Aorta (tissue), 5 donors: ENCODE measurements around the gene KLK14. TPM values are rescaled to one million over a fixed set of nuclear protein-coding genes. Genes with fewer than 3 reads are reported as not detected.

Experiments used
- ATAC-seq: fragments of 200-7000 bp; cut with Tn5 transposase; one replicate; pipeline ENCODE4 v1.9.1; 2022; ENCODE audit warnings: moderate library complexity; ENCODE audit not compliant: low FRiP score
- DNase-seq, 2 donors: peaks; one replicate each; pipeline ENCODE4 v3.0.0-alpha.2; 2020
- H3K27ac ChIP-seq, 2 donors: one replicate each; pipeline ENCODE4 v1.5.1; 2013; ENCODE audit warnings: low read length in 2 of 2, mild to moderate bottlenecking in 2 of 2, moderate library complexity in 2 of 2, control low read depth in 1 of 2, inconsistent platforms in 1 of 2, low read depth in 1 of 2
- H3K27me3 ChIP-seq, 2 donors: one replicate each; pipeline ENCODE4 v1.6.1; 2013; ENCODE audit warnings: control low read depth in 1 of 2, low read length in 1 of 2, mild to moderate bottlenecking in 1 of 2, moderate library complexity in 1 of 2; ENCODE audit not compliant: insufficient read depth in 2 of 2, control insufficient read depth in 1 of 2
- H3K36me3 ChIP-seq, 2 donors: one replicate each; pipeline ENCODE4 v1.6.1; 2013; ENCODE audit warnings: control low read depth in 1 of 2, low read length in 1 of 2, mild to moderate bottlenecking in 1 of 2; ENCODE audit not compliant: insufficient read depth in 2 of 2, control insufficient read depth in 1 of 2
- H3K4me1 ChIP-seq, 2 donors: one replicate each; pipeline ENCODE4 v1.6.1; 2013; ENCODE audit warnings: low read length in 2 of 2, control low read depth in 1 of 2, mild to moderate bottlenecking in 1 of 2, moderate library complexity in 1 of 2; ENCODE audit not compliant: insufficient read depth in 2 of 2, control insufficient read depth in 1 of 2
- H3K4me3 ChIP-seq, 2 donors: one replicate each; pipeline ENCODE4 v1.5.1; 2013; ENCODE audit warnings: low read length in 2 of 2, control low read depth in 1 of 2, mild to moderate bottlenecking in 1 of 2
- H3K9me3 ChIP-seq: one replicate; pipeline ENCODE4 v1.6.1; 2013; ENCODE audit warnings: mild to moderate bottlenecking, low read length; ENCODE audit not compliant: control insufficient read depth
- WGBS, 2 donors: extraction: QIAGEN DNeasy Blood & Tissue Kit; methylation state at CpG; one replicate each; pipeline ENCODE4 v1.1.7; 2013; 5-methylcytosine and 5-hydroxymethylcytosine counted together
- intact Hi-C, 2 donors: fragments of 100-400 bp; cut with DNase I; formaldehyde crosslinking; loops; one replicate each; pipeline versions ENCODE4 v1.14.2 to v1.15.0; 2022
- polyA plus RNA-seq, 2 donors: library from polyadenylated mRNA; stranded (reverse); fragments of 200-250 nt; gene quantifications; one replicate each; pipeline ENCODE4 v1.2.3, GENCODE V29; 2013
- total RNA-seq, 2 donors: library from RNA; stranded (reverse); fragmentation: NEBNext Ultra II Directional; extraction: Animal tissue kit (Norgen Biotek cat#: 25700); gene quantifications; one replicate each; pipeline ENCODE4 v1.2.1, GENCODE V29; 2021
- donor health status: healthy with polysubstance abuse.
- donor health status: Bipolar disorder and iron deficiency.
- donor health status: DM: no; HTN: no; CAD: no.
- donor health status: DM: no; HTN: no; CAD: no.
- donor health status: DM: yes; HTN: yes; CAD: no.

The KLK14 gene
- total and polyA plus RNA-seq, 4 donors = 0.10 to 0.71 (median 0.57) TPM; not detected in 1

DNA sequence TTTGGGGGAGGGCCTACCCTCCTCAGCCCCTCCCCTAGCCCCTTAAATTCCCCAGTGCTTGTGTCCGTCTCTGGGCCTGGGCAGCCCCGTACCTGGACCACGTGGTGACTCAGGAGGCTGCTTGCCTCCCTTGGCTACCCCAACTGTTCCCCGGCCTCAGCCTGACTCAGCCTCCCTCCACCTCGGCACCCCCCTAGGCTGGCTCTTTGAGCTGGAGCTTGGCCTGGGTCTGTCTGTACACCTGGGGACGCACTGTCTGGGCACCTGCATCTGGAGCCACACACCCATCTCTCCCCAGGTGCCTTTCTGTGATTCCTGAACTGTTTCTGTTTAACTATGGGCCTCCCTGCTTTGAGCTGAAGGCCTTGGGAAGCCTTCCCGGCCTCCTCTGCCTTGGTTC is 1.8 kb upstream of the KLK14 start:
- no peaks in the 10 kb centered on the region for H3K27me3 ChIP-seq
- no peak overlapping the region for H3K4me3 ChIP-seq
- peak in 1 of 2 donors; percentile 60 for DNase-seq
- no peak overlapping the region for H3K27ac ChIP-seq
- no peaks in the 10 kb centered on the region for H3K36me3 ChIP-seq
- ATAC-seq = no peak
- no peaks in the 10 kb centered on the region for H3K4me1 ChIP-seq
- 68 to 69% methylated on average over 7 of the region's 7 CpGs for WGBS, 2 donors
- intact Hi-C loops = no loop called here
- no peaks in the 10 kb centered on the region for H3K9me3 ChIP-seq

DNA sequence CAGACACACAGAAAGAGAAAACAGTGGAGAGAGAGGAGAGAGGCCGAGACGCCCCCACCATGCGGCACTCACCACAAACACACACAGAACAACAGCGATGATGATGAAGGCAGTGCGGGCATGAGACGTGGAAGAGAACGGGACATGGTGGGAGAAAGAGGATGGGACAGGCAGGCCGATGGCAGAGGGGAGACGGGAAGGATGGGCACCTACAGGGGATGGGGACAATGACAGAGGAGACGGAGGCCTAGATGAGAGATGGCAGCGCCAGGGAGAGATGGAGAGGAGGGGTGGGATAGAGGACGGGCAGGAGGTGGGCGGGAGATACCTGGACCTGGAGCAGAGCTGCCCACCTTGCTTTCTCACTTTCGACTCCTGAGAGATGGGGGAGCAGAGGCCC is 1.1 kb upstream of the KLK14 start:
- no peaks in the 10 kb centered on the region for H3K9me3 ChIP-seq
- intact Hi-C loops = no loop called here
- H3K27me3 ChIP-seq = no peaks in the 10 kb centered on the region
- no peaks in the 10 kb centered on the region for H3K36me3 ChIP-seq
- 72% methylated on average over 14 of the region's 14 CpGs for WGBS, 2 donors
- no peak overlapping the region for H3K4me3 ChIP-seq
- H3K27ac ChIP-seq = no peak overlapping the region
- ATAC-seq (no peak), DNase-seq (peak in 1 of 2 donors; percentile 37)
- no peaks in the 10 kb centered on the region for H3K4me1 ChIP-seq

DNA sequence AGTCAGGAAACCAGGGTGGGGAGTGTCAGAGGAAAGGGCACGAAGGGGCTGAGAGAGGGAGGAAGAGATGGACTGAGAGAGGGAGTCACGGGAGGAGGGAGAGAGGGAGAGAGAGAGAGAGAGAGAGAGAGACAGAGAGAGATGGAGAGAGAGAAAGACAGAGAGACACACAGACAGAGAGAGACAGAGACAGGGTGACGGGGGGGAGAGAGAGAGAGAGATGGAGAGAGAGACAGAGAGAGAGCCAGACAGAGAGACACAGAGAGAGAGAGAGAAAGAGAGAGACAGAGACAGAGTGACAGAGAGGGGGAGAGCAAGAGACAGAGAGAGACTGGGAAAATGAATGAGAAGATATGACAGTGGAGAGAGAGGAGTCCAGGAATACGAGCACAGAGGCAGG is 494 bp upstream of the KLK14 start:
- H3K27ac ChIP-seq = no peak overlapping the region
- no peaks in the 10 kb centered on the region for H3K27me3 ChIP-seq
- no peaks in the 10 kb centered on the region for H3K9me3 ChIP-seq
- H3K4me3 ChIP-seq = no peak overlapping the region
- H3K36me3 ChIP-seq = no peaks in the 10 kb centered on the region
- 30 to 34% methylated on average over 4 of the region's 4 CpGs for WGBS, 2 donors
- intact Hi-C loops = no loop called here
- no peaks in the 10 kb centered on the region for H3K4me1 ChIP-seq
- ATAC-seq (no peak), DNase-seq (no peak)

DNA sequence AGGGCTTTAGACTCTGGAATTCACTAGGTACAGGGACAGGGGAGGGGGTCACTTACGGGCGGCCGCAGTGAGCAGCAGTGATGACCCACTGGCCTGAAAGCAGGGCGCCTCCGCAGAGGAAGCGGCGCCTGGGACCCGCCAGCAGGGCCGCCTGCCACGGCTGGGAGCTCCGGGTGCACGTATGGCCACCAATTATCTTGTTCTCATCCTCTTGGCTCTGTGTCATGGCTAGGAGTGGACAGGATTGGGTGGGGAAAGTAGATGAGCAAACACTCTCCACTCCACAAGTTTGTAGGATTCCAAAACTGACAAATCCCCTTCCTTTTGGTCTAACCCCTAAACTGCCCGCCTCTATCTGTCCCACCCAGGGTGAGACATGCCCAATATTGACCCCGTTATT is 1.2 kb downstream of the KLK14 start:
- no peaks in the 10 kb centered on the region for H3K4me1 ChIP-seq
- 88 to 89% methylated on average over 14 of the region's 14 CpGs for WGBS, 2 donors
- intact Hi-C loops = no loop called here
- DNase-seq (no peak), ATAC-seq (no peak)
- no peak overlapping the region for H3K4me3 ChIP-seq
- no peaks in the 10 kb centered on the region for H3K27me3 ChIP-seq
- no peaks in the 10 kb centered on the region for H3K36me3 ChIP-seq
- H3K9me3 ChIP-seq = no peaks in the 10 kb centered on the region
- H3K27ac ChIP-seq = no peak overlapping the region

DNA sequence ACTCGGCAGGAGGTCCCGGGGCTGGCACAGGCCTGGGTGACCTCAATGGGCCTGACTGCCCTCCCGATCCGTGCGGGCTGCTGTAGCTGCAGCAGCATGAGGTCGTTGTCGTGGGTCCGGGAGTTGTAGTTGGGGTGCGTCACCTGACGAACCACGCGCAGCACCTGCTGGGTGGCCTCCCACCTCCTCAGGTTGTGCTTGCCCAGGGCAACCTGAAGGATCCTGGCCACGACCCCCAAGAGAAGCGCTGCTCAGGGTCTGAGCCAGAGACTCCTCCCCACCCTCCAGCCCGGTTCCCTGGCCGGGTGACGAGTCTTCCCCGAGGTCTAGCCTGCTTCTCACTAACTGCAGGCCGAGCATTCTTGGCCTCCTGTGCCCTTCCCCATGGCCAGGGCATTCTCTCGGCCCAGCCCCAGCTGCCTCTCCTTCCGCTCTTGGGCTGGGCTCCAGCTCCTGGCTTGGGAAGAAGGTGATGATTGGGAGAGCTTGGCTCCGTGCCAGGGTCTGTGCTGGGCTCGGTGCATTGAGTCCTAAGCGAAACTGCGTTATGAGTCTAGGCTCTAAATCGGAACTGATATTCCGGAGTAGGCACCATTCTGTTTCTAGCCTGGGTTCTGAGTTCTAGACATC is 3.1 kb downstream of the KLK14 start:
- WGBS, 2 donors = 69 to 70% methylated on average over 27 of the region's 27 CpGs
- intact Hi-C loops = no loop called here
- H3K27ac ChIP-seq = no peak overlapping the region
- no peaks in the 10 kb centered on the region for H3K36me3 ChIP-seq
- H3K9me3 ChIP-seq = no peaks in the 10 kb centered on the region
- peak; percentile 42 for ATAC-seq
- no peaks in the 10 kb centered on the region for H3K27me3 ChIP-seq
- no peak for DNase-seq
- H3K4me3 ChIP-seq = no peak overlapping the region
- no peaks in the 10 kb centered on the region for H3K4me1 ChIP-seq

GRCh38 chr19:51078731-51079130 is 4.0 kb downstream of the KLK14 start:
- Histone ChIP-seq H3K36me3 (no peaks in the 10 kb centered on the region), H3K27ac (no peak overlapping the region), H3K27me3 (no peaks in the 10 kb centered on the region), H3K4me1 (no peaks in the 10 kb centered on the region), H3K9me3 (no peaks in the 10 kb centered on the region), H3K4me3 (no peak overlapping the region)
- no peak for DNase-seq
- 88 to 94% methylated on average over 6 of the region's 6 CpGs for WGBS, 2 donors
- intact Hi-C loops = no loop called here
- no peak for ATAC-seq

GRCh38 chr19:51078104-51078503 is 4.6 kb downstream of the KLK14 start:
- 69 to 82% methylated on average over 6 of the region's 6 CpGs for WGBS, 2 donors

DNA sequence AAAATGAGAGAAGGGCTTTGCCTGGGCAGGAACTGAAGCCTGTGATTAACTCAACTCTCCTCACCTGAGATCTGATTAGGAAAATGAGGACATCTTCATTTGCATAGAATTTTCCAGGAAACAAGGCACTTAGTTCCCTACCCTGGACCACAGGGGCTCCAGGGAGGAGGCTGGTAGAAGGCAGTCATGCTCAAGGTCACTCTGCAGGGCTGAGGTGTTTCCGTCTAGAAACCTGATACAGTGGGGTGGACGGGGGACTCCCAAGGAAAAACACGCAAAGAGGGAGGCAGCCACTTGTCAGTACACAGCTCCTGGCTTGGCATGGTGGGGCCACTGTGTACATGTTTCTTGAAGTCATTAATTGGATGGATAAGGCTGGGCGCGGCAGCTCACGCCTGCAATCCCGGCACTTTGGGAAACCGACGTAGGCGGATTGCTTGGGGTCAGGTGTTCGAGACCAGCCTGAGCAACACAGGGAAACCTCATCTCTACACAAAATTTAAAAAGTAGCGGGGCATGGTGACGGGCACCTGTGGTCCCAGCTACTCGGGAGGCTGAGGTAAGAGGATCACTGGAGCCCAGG is 6.0 kb downstream of the KLK14 start:
- no peak for ATAC-seq
- no peak for DNase-seq
- Histone ChIP-seq H3K36me3 (no peaks in the 10 kb centered on the region), H3K4me1 (no peaks in the 10 kb centered on the region), H3K4me3 (no peak overlapping the region), H3K27me3 (no peaks in the 10 kb centered on the region), H3K27ac (no peak overlapping the region), H3K9me3 (no peaks in the 10 kb centered on the region)
- intact Hi-C loops = no loop called here
- WGBS, 2 donors = 79 to 80% methylated on average over 14 of the region's 14 CpGs

More at GRCh38 chr19:51078104-51078503, 4.6 kb downstream of the KLK14 start:
- H3K27me3 ChIP-seq = no peaks in the 10 kb centered on the region
- H3K9me3 ChIP-seq = no peaks in the 10 kb centered on the region
- DNase-seq (no peak), ATAC-seq (no peak)
- H3K4me1 ChIP-seq = no peaks in the 10 kb centered on the region
- no peaks in the 10 kb centered on the region for H3K36me3 ChIP-seq
- intact Hi-C loops = no loop called here
- no peak overlapping the region for H3K4me3 ChIP-seq
- no peak overlapping the region for H3K27ac ChIP-seq

- Histone ChIP-seq H3K4me3 (no peak overlapping the region), H3K27ac (no peak overlapping the region), H3K9me3 (no peaks in the 10 kb centered on the region), H3K36me3 (no peaks in the 10 kb centered on the region), H3K27me3 (no peaks in the 10 kb centered on the region), H3K4me1 (no peaks in the 10 kb centered on the region)
- no peak for ATAC-seq
- WGBS, 2 donors = 82 to 84% methylated on average over 5 of the region's 5 CpGs
- intact Hi-C loops = no loop called here
- DNase-seq = no peak
Measured at GRCh38 chr19:51075998-51076397, 6.7 kb downstream of the KLK14 start.
